Measurements from ENCODE around the gene PCDH12. TPM values are rescaled to one million over a fixed set of nuclear protein-coding genes. Genes with fewer than 3 reads are reported as not detected.

Gene PCDH12
- total RNA-seq, 2 donors from 2014 or later, result 1.6 to 2.9 TPM

DNA sequence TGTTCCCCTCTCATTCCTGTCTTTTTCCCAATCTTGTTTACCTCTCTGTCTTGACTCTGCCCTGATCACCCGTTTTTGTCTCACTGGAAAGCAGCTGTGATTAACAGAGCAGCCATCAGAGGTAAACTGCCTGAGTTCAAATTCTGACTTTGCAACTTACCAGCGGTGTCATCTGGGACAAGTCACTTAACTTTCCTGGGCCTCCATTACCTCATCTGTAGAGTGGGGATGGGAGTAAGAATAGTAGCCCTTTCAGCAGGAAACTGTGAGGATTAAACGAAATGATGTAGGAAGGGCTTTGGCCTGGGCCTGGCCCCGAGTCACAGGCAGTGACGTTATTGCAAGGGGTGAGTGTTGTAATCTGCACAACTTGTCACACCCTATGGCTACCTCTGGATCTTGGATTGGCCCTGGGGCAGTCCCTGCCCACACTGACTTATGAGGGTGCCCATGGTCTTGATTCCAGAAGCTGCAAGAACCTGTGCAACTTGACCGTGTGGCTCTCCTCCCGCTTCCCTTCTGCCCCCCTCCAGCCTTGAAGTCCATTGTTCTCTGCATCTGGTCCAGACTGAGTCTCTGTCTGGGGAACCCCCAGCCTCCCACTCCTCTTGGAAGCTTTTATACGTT lies 657 bp upstream of the PCDH12 start:
- Histone ChIP-seq H3K27ac (no peak overlapping the region), H3K27me3 (no peaks in the 10 kb centered on the region), H3K4me1 (no peaks in the 10 kb centered on the region), H3K9me3 (no peaks in the 10 kb centered on the region), H3K4me3 (no peak overlapping the region), H3K36me3 (replicated peaks in 1 of 2; ENCODE audit: insufficient read depth in 1 of 2, low read depth in 2 of 2) (no peaks in the 10 kb centered on the region)
- WGBS, 2 donors, result 56 to 67% methylated on average over 8 of the region's 8 CpGs
- ATAC-seq (no peak), DNase-seq (no peak)
- intact Hi-C loops (cut with DNase I), result loop anchor here (5.0 to 10.0 kb wide), 2 partner anchors 74 to 266 kb away; no protein-coding TSS in a partner anchor
- TF ChIP-seq POLR2A (IDR thresholded peaks at IDR 0.05), result peak in 1 of 3 donors; percentile 0
- TF ChIP-seq, protein P1, sequence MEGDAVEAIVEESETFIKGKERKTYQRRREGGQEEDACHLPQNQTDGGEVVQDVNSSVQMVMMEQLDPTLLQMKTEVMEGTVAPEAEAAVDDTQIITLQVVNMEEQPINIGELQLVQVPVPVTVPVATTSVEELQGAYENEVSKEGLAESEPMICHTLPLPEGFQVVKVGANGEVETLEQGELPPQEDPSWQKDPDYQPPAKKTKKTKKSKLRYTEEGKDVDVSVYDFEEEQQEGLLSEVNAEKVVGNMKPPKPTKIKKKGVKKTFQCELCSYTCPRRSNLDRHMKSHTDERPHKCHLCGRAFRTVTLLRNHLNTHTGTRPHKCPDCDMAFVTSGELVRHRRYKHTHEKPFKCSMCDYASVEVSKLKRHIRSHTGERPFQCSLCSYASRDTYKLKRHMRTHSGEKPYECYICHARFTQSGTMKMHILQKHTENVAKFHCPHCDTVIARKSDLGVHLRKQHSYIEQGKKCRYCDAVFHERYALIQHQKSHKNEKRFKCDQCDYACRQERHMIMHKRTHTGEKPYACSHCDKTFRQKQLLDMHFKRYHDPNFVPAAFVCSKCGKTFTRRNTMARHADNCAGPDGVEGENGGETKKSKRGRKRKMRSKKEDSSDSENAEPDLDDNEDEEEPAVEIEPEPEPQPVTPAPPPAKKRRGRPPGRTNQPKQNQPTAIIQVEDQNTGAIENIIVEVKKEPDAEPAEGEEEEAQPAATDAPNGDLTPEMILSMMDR (IDR thresholded peaks at IDR 0.05), result no peak

DNA sequence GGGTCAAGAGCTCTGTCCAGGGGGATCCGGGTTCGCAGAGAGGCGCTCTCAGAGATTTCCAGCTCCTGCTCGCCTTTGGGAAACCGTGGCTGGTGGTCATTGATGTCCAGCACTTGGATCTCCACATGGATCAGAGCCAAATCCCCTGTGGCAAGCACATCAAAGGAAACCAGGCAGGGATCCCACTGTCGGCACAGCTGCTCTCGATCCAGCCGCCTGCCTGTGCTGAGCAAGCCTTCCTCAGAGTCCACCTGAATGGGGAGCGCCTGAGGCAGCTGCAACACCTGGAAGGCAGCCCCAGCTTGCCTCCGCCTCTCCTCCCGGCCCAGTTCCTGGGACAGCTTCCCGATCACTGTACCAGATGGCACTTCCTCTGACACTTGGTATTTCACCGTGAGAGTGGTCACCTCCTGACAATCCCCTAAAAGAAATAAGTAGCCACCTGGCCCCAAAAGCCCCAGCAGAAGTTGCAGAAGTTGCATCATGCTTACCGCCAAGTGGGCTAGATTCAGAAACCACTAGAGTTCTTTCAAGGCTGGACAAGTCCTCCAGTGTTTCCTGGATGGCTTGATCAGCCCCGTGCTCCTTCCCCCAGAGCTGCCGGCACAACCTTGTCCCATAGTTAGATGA lies 520 bp downstream of the PCDH12 start:
- H3K27ac ChIP-seq, result peak overlapping the region in 1 of 4 donors; percentile 4
- 55 to 64% methylated on average over 7 to 16 of the region's 16 CpGs for WGBS, 2 donors

DNA sequence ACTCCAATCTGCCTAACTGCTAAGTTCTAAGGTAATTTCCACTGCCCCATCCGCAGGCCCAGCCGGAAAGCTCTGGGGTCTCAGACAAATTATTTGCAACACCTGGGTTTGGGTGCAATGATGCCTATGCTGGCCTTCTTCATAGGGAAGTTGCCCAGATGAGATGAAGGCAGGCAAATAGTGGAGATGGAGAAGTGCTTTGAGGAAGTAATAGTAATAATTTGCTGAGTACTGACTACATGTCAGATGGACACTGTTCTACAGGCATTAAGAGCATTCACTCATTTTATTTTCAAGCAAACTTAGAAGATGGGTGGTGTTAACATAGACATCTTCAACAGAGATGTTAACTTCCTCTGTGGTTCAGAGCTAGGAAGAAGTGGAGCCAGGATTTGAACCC lies 3.8 kb downstream of the PCDH12 start:
- Histone ChIP-seq H3K4me1 (no peaks in the 10 kb centered on the region), H3K36me3 (replicated peaks in 1 of 2; ENCODE audit: insufficient read depth in 1 of 2, low read depth in 2 of 2) (no peaks in the 10 kb centered on the region), H3K27me3 (no peaks in the 10 kb centered on the region), H3K4me3 (no peak overlapping the region), H3K9me3 (no peaks in the 10 kb centered on the region), H3K27ac (no peak overlapping the region)
- intact Hi-C loops (cut with DNase I), result loop anchor here (10.0 kb wide), 1 partner anchor 69 kb away; no protein-coding TSS in a partner anchor
- TF ChIP-seq, protein P1 (IDR thresholded peaks at IDR 0.05), result no peak
- no peak for TF ChIP-seq POLR2A (IDR thresholded peaks at IDR 0.05)
- WGBS, 2 donors, result 89 to 92% methylated on average over 2 of the region's 2 CpGs
- DNase-seq (no peak), ATAC-seq (no peak)

More for the DNA sequence above, 520 bp downstream of the PCDH12 start:
- H3K4me1 ChIP-seq, result no peaks in the 10 kb centered on the region
- TF ChIP-seq, protein P1 (IDR thresholded peaks at IDR 0.05), result no peak
- TF ChIP-seq POLR2A (IDR thresholded peaks at IDR 0.05), result no peak
- H3K27me3 ChIP-seq, result no peaks in the 10 kb centered on the region
- no peaks in the 10 kb centered on the region for H3K36me3 ChIP-seq (replicated peaks in 1 of 2; ENCODE audit: insufficient read depth in 1 of 2, low read depth in 2 of 2)
- H3K4me3 ChIP-seq, result no peak overlapping the region
- intact Hi-C loops (cut with DNase I), result loop anchor here (5.0 to 10.0 kb wide), 2 partner anchors 73 to 265 kb away; no protein-coding TSS in a partner anchor
- no peak for ATAC-seq
- no peaks in the 10 kb centered on the region for H3K9me3 ChIP-seq
- no peak for DNase-seq

DNA sequence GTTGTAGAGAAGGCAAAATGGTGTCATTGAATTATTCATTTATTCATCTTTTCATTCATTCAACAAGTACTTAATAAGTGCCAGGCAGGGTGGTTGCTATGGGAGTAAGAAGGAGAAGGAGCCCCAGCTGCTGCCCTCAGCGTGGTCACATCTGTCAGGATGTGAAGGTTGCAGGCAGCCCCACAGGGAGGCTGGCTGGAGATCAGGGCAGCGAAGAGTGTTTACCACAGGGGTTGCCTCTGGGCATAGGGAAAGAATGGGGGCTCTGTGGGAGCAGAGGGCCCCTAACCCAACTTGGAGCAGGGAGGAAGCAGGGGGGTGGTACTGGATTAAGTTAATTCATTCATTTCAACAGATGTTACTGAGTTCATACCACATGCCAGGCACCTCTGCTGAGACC lies 6.0 kb downstream of the PCDH12 start:
- TF ChIP-seq, protein P1 (IDR thresholded peaks at IDR 0.05), result no peak
- TF ChIP-seq POLR2A (IDR thresholded peaks at IDR 0.05), result no peak
- H3K4me3 ChIP-seq, result no peak overlapping the region
- intact Hi-C loops (cut with DNase I), result loop anchor here (10.0 kb wide), 1 partner anchor 67 kb away; no protein-coding TSS in a partner anchor
- H3K9me3 ChIP-seq, result no peaks in the 10 kb centered on the region
- H3K4me1 ChIP-seq, result no peaks in the 10 kb centered on the region
- no peaks in the 10 kb centered on the region for H3K36me3 ChIP-seq (replicated peaks in 1 of 2; ENCODE audit: insufficient read depth in 1 of 2, low read depth in 2 of 2)
- DNase-seq, result no peak
- no peak overlapping the region for H3K27ac ChIP-seq
- WGBS, 2 donors, result 66 to 81% methylated on average over 2 of the region's 2 CpGs
- ATAC-seq, result no peak
- no peaks in the 10 kb centered on the region for H3K27me3 ChIP-seq

All from body of pancreas (tissue), 4 donors.